GM18520 (cell line): ENCODE data around the gene PLA2G5.

Source experiments
- ATAC-seq: cut with Tn5 transposase; IDR thresholded peaks from one replicate; pipeline ENCODE4 v1.9.1; 2021; ENCODE audit not compliant: unreplicated experiment

The PLA2G5 gene

GRCh38 chr1:20089328-20090077 is 19.5 kb downstream of the PLA2G5 start:
- no peak for ATAC-seq

- ATAC-seq = no peak
These were observed 20.1 kb downstream of the PLA2G5 start for GRCh38 chr1:20090119-20090518.

- ATAC-seq = no peak
These were observed 20.6 kb downstream of the PLA2G5 start for GRCh38 chr1:20090641-20091040.

- no peak for ATAC-seq
These were observed 23.3 kb downstream of the PLA2G5 start for GRCh38 chr1:20093303-20093702.

GRCh38 chr1:20093940-20094391 is 24.0 kb downstream of the PLA2G5 start:
- ATAC-seq = no peak

- no peak for ATAC-seq
These were observed 25.8 kb downstream of the PLA2G5 start for GRCh38 chr1:20095564-20096434.

GRCh38 chr1:20096840-20097447 is 26.9 kb downstream of the PLA2G5 start:
- no peak for ATAC-seq

GRCh38 chr1:20099533-20099932 is 29.5 kb downstream of the PLA2G5 start:
- ATAC-seq = no peak

GRCh38 chr1:20100632-20101355 is 30.8 kb downstream of the PLA2G5 start:
- no peak for ATAC-seq

- no peak for ATAC-seq
These were observed 32.9 kb downstream of the PLA2G5 start for GRCh38 chr1:20102875-20103274.

- no peak for ATAC-seq
These were observed 35.9 kb downstream of the PLA2G5 start for GRCh38 chr1:20105856-20106255.

- no peak for ATAC-seq
These were observed 37.4 kb downstream of the PLA2G5 start for GRCh38 chr1:20107351-20107750.

GRCh38 chr1:20107796-20108195 is 37.8 kb downstream of the PLA2G5 start:
- ATAC-seq = no peak

GRCh38 chr1:20108366-20109123 is 38.6 kb downstream of the PLA2G5 start:
- no peak for ATAC-seq

- no peak for ATAC-seq
These were observed 39.3 kb downstream of the PLA2G5 start for GRCh38 chr1:20109223-20109856.

- no peak for ATAC-seq
These were observed 40.7 kb downstream of the PLA2G5 start for GRCh38 chr1:20110679-20111078.

GRCh38 chr1:20111452-20111851 is 41.5 kb downstream of the PLA2G5 start:
- no peak for ATAC-seq

GRCh38 chr1:20112279-20113000 is 42.4 kb downstream of the PLA2G5 start:
- no peak for ATAC-seq

- ATAC-seq = no peak
These were observed 44.1 kb downstream of the PLA2G5 start for GRCh38 chr1:20114021-20114648.
